Stimulated activated CD4-positive, alpha-beta T cell treated with anti-CD3 and anti-CD28 coated beads, Interleukin-1b, Interleukin-23, amount 100 ng/mL, for 4 hours (primary cell): ENCODE results near the gene TXNRD1.
"Not testable (repeated sequence)": the region's sequence is repeated elsewhere in the genome, so short reads cannot be mapped to it uniquely, and the experiment has no call there.

Source experiments
- DNase-seq, 2 donors: peaks; one replicate each; pipeline ENCODE4 v3.0.0-alpha.2; 2020; ENCODE audit warnings: low read depth in 2 of 2

TXNRD1 gene

DNA sequence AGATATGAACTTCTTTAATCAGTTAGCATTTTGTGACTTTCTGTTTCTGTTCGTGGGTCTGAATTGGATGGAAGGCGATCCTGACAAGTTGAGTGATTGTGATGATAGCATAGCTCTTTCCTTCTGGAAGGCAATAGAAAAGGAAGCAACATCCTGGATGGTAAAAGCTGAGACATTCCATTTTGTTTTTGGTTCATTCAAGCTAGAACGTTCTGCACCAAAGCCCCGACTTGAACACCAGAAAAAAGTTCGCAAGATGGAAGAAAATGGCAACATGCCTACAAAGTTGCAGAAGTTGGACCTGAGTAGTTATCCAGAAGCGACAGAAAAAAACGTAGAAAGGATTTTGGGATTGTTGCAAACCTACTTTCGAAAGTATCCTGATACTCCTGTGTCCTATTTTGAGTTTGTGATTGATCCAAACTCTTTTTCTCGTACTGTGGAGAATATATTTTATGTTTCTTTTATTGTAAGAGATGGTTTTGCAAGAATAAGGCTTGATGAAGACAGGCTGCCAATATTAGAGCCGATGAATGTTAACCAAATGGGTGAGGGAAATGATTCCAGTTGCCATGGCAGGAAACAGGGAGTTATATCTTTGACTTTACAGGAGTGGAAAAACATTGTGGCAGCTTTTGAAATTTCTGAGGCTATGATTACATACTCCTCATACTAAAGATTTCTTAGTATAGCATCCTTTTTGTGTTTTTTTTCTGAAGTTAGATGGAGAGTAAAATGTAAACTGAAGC, 88.9 kb downstream of the TXNRD1 start:
- no peak for DNase-seq

DNA sequence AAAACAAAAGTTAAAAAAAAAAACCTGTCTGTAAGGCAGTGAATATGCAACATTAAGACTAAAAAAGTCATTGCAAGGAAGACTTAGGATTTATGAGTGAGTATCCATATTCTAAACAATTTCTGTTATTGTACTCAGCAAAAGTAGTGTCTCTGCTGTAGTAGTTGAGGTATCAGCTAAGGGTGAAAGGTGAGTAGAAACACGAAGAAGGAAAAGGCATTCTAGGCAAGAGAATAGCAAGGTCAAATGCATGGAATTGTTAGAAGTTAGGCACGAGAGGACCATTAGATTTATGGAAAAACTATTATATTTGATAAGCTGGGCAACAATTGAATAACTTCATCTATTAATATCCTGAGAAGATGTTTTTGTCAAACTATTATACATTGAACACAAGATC, 89.8 kb downstream of the TXNRD1 start:
- DNase-seq, result no peak

DNA sequence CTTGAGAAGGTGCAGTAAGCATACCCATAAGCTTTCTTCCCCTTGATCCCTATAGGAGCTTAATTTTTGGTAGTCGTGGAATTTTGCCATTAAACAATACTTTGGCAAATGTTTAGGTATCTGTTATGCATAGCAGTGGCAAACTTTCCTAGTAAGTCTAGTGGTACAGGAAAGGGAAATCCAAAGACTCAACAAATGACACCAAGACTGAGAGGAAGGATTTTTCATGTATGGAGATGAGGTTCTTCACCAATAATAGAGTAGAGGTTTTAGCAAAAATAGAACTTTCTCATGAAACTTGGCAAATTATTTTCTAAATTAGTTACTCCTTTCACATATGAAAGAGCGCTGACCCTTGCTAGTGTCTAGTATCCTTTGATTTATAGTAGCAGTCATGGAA, 90.8 kb downstream of the TXNRD1 start:
- DNase-seq, result no peak

DNA sequence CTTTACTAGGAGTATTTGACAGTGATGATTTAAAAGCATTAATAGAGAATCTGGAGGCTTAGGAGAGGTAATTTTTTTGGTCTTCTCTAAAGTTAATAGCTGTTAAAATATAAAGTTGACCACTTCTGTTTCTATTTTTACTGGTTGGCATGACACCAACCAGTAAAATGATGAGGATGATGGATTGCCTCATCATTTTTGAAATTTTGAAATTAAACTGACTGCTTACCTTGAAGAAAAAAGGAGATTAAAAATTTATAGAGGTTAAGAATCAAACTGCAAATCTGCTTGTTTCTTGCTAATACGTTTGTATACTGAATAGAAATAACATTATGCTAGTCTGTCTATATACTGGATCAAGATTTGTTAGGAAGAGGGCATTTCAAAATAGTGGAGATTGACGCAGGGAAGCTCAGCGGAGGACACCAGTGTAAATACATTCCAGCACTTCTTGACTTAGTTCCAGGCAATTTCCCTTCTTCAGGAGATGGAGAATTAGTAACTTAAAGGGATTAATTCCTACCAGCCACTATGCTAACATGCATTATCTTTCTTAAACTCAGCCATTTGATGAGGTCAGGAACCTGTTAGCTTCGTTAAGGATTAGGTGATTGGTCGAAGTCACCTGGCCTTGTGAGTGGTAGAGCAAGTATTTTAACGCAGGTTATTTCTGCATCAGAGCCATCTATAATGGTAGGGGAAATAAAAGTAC, 91.5 kb downstream of the TXNRD1 start:
- no peak for DNase-seq

DNA sequence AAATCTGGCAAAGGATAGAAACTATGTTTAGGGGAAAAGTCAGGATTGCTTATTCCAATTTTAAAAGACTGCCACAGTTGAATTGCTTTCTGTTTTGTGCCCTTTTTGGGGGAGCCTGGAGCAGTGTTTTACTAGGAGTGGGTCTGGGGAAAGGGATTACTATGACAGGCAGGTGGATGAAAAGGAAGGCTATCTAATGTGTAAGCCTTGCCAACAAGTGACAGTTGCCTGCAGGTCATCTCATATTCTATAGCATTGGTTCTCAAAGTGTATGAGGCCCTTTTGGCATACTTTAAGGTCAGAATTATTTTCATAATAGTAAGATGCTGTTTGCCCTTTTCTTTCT, 92.0 kb downstream of the TXNRD1 start:
- DNase-seq, result no peak

DNA sequence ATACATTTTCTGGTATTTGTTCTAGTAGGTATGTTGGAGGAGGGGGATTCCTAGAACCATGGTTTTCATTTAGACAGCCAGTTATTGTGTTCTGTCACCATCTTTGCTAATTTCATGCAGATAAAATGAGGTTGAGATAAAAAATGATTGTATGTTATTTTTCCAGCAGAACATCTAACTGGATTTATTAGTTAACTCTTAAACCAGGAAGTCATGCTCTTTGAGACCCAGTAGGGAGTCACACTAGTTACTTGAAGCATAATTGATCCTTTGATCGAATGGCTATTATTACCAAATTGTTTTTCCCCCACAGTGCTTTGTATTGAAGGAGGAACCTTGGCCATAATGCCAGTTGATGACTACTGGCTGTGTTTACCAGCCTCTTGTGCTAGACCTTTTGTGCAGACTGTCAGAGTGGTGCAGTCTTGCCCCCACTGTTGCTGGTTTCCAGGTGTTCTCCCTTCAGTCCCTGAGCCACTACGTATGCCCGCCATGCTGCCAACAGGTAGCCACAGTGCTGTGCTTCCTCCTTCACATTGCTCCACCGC, 93.9 kb downstream of the TXNRD1 start:
- no peak for DNase-seq

DNA sequence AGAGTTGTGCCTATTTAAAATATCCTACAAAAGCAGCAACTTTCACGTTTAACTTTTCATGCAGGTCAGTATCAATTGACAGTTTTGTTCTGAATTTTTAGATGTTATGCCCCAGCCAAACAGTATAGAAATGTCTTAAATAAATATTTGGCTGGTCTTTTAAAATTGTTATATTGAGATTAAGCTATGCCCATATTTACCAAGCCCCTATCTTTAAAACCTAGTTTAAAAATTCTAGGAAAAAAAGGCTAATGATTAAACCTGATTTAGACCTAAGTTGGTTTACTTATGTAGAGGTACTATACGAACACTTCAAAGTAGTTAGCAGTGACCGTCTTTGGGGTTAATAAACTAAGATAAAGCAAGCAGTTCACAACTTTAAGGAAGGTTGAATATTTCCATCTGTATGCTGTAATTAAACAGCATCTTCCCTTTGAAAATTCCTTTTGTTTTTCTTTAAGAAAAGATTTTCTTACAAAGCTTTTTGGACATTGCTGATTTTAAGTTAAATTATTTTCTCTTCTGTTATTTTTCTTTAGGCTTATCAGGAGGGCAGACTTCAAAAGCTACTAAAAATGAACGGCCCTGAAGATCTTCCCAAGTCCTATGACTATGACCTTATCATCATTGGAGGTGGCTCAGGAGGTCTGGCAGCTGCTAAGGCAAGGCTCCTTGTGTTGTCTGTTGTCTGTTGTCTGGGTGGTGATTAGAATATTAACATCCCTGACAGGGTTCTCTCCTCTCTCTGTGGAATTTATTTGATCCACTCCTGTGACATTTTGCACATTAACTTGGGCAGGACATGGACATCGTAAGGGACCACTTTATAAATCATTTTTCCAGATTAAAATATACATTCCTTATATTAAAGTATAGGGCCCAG, 95.4 kb downstream of the TXNRD1 start:
- no peak for DNase-seq

DNA sequence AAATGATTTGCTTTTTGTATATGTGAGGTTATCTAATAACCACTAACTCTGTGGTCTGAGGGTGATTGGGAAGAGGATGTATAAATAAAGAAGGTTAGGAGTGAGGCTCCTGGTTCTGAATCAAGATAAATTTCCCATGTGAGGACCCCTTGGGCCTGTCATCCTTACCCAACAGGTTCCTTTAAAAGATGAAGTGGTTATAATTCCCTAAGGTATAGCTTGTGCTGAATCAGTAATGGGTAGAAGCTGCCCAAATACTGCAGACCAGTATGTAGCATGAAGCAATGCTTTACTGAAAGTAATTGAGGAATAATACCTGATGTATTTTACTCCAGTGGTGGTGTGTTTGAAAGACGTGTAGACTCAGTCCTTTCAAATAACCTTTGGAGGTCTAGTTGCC, 96.6 kb downstream of the TXNRD1 start:
- no peak for DNase-seq

DNA sequence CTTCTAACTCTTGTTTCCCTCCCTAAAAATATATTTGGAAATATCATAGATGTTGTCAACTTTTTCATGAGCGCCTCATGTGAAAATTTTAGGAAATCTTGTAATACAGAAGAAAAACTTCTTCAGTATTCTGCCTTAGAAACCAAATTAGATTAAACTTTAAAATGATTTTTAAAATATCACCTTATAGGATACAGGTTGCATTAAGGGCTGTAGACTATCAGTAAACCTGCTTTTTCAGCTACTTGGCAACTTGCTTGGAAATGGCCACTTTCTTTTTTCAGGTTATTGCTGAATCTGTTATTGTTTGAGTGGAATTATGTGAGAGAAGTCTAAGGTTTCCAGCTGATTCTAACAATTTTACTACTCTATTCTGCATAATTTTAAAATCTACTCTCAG, 97.1 kb downstream of the TXNRD1 start:
- DNase-seq, result no peak

DNA sequence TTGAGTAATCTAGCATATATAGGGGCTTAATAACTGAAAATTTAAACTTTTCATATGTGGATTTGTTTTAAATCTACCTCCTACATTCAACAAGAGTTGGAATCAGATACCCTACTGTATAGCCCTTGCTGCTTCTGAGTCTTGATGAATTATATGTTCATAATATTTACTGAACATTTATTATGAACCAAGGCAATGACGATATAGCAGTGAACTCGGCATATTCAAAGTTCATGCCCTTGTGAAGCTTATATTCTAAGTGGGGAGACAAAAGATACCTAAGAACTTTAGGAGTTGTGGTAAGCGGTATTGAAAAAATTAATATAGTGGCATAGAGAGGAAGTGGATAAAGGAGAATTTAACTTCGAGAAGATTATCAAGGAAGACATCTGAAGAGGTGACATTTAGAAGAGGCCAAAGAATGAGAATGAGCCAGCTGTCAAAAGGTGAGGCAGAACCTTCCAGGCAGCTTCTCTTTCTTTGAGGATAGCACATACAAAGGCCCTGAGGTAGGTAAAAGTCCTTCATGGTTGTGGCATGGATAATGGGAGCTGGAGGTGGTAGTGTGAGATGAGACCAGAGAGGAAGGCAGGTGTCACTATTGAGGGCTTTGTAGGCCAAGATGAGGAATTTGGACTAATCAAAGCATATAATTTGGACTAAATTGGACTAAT, 98.1 kb downstream of the TXNRD1 start:
- no peak for DNase-seq

DNA sequence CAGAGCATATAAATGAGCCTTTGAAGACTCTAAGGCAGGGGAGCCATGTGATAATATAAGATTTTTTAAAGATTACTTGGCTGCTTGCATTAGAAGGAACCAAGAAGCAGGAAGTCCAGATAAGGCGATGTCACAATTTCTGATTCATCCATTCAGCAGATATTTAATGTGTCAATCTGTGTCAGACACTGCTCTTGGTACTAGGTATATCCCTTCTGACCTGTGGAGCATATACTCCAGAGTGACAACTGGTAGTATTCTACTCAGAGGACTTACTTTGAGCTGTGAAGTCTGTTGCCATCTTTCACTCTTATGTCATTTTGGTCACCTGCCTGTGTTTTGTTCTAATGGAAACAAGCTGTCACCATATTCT, 98.6 kb downstream of the TXNRD1 start:
- DNase-seq, result no peak

DNA sequence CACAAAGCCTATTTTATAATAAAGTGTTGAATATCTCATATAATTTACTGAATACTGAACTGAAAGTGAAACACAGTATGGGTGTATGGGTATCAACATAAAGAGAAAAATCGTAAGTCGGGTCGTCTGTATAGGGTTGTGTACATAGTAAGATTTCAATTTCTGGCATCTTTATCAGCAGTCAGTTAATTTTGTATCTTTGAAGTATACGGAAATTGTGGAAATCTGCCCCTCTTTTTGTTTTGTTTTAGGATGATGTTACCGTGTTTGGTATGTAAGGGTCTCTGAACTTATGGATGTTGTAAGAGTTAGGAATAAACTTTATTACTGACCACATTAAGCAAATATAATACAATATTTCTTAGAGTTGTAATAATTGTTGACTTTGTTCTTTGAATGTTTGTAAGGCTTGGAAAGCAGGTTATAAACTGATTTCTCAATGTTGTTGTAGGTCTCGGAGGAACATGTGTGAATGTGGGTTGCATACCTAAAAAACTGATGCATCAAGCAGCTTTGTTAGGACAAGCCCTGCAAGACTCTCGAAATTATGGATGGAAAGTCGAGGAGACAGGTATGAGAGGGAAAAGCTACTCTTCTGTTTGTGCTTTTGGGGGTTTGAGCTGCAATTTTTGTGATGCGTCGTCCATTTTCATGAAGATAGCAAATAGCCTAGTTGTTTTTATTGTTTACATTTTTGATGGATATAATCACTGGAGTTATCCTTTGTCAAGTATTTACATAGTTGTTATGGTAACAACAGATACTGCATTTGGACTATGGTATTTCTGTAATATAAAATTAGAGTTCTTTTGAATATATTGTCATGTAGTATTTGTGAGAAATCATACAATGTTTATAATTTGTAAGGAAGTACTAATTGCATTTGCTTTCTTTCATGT, 100.0 kb downstream of the TXNRD1 start:
- no peak for DNase-seq

DNA sequence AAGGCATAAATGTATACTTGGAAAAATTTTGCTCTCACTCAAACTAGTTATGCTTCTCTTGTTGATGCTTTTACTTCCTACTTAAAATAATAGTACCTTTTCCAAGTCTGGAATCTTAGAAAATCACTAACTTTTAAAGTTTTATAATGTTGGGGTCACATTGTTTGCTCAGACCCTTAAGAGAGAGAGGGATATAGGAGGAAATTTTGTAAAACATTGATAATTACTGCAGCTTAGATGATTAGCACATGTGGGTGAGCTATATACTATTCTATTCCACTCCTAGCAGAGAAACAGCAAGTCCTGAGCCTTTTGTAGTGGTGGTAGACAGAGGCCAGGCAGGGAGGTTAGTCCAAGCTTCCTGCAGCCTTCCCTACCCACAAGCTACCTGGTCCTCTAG, 101.4 kb downstream of the TXNRD1 start:
- DNase-seq, result no peak

DNA sequence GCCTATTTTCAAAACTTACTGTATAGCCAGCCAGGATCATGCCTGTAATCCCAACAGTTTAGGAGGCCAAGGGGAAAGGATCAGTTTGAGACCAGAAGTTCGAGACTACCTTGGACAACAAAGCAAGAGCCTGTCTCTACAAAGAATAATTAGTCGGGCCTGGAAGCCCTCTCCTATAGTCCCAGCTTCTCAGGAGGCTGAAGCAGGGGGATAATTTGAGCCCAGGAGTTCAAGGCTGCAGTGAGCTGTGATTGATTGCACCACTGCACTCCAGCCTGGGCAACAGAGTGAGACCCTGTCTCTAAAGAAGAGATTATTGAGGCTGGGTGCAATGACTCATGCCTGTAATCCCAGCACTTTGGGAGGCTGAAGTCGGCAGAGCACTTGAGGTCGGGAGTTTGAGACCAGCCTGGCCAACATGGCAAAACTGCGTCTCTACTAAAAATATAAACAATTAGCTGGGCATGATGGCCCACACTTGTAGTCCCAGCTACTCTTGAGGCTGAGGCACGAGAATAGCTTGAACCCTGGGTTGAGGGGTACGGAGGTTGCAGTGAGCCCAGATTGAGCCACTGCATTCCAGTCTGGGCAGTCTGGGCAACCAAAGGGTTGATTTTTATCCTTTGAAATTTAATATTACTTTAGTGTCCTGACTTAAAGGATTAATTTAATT, 102.1 kb downstream of the TXNRD1 start:
- DNase-seq, result no peak

DNA sequence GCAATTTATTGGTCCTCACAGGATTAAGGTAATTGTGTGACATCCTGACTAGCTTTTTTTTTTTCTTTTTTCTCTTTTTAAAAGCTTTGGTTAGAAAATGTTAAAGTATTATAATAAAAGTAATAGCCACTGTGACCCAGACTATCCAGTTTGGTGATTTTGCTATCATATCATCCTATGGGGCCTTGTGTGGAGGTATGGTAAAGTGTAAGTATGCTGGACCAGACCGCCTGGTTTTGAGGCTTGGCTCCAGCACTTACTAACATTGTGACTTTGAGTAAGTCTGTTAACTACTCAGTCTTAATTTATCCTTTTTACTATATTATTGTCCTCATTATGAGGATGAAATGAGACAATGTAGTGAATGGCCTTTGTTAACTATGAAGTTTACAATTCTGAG, 103.4 kb downstream of the TXNRD1 start:
- no peak for DNase-seq

DNA sequence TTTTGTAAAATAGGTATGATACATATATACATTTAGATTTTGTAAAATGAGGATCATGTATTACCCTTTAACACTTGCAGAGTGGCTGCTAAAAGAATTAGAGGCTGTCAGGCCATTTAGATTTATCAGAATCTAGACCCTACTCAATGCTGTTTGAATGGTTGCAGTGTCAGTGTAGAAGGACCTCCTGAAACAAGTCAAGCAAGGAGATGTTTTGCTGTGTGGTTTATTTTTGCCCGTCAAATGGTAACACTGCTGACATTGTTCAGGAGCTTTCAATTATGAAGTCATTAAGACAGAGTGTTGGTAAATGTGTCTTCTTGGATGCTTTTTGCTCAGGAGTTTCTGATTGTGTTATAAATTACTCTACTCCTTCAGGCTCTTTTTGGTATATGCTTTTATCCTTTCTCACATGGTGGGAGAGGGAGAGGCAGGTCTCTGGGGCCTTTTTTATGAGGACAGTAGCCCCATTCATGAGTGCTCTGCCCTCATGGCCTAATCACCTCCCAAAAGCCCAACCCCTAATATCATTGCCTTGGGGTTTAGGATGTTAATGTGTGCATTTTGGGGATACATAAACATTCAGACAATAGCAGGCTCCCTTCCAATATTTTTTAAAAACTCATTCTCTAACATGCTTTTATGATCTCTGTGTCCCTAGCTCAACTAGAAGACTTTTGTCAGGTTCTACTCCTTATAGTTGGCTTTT, 104.5 kb downstream of the TXNRD1 start:
- no peak for DNase-seq

DNA sequence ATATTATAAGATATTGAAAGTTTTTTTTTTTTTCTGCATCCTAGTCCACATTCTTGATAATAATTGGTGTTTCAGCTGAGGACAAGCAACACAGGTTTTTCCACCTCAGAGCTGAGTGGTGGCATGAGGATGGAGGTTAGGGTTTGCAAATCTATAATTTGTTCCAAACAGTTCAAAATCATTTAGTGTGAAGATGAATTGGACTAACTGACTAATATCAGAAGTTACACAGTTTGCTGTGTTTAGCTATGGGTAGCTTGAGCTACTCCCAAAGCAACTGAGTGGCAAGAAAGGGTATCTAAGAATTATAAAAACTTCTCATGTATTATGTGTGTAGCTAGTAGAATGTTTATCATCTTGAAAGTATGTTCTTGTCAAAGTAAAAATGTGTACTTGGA, 105.0 kb downstream of the TXNRD1 start:
- no peak for DNase-seq

DNA sequence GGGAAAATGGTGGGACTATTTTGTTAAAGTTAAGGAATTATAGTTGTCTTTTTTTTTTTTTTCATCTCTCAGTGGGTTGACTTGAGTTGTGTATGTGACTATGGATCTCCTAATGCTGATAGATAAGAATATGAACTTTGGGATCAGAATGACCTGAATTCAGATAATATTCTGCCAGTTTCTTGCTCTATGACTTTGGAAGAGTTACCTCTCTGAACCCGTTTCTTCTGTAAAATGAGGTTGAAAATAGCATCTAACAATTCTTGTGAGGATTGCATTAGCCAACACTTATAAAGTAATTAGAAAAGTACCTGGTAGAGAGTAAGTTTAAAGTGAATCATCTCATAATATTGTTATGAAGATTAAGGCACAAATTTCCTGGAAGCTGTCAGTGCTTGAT, 106.4 kb downstream of the TXNRD1 start:
- DNase-seq, result no peak

DNA sequence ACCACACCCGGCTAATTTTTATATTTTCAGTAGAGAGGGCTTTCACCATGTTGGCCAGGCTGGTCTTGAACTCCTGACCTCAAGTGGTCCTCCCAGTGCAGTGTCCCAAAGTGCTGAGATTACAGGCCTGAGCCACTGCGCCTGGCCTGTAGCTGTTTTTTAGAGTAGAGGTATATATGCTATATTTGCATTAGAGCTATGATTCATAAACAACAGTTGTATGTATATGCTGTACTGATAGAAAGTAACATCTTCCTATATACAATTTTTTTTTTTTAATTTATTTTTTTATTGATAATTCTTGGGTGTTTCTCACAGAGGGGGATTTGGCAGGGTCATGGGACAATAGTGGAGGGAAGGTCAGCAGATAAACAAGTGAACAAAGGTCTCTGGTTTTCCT, 107.0 kb downstream of the TXNRD1 start:
- DNase-seq, result not testable (repeated sequence)

DNA sequence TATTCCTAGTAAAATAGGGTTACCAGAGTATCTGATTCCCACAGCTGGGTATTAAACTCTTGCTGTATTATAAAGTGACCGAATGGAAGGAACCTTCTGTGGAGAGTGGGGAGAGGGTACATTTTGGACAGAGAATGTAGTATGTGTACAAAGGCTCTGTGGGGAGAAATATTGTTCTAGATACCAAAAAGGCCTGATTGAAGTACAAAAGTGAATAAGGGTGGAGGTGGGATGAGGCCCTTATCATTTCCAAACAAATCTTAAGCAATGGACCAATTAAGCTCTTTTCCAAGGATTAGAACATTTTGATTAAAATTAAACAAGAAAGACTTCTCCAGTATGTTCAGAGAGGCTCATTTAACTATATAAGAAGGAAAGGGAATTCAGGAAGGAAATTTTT, 108.3 kb downstream of the TXNRD1 start:
- no peak for DNase-seq
